Measurements from ENCODE around the gene ODAPH. TPM values are rescaled to one million over a fixed set of nuclear protein-coding genes. Genes with fewer than 3 reads are reported as not detected.
"Not testable (repeated sequence)": the region's sequence is repeated elsewhere in the genome, so short reads cannot be mapped to it uniquely, and the experiment has no call there.

ODAPH gene
- total and polyA plus RNA-seq, 7 experiments from 2014 or later, result 0.29 to 2.5 (median 0.54) TPM; not detected in 4

GRCh38 chr4:75514131-75514948 lies 41.5 kb upstream of the ODAPH start, which contains the start of the genes RCHY1 and THAP6:
Gene RCHY1, minus strand, starts transcription at chr4:75514403. Its CDS starts 117 bp downstream, at chr4:75514286.
Gene THAP6, plus strand, starts transcription at chr4:75514473. Its CDS starts 980 bp downstream, at chr4:75515453.
- peaks cover 0 to 15% (median 5%) of the 10 kb centered on the region in 3 experiments for H3K36me3 ChIP-seq (ENCODE audit: control insufficient read depth in 2 of 3, insufficient read depth in 3 of 3, low read length in 3 of 3)
- peaks cover 53 to 56% of the 10 kb centered on the region in 2 donors for H3K4me1 ChIP-seq (ENCODE audit: control insufficient read depth in 2 of 2, insufficient read depth in 2 of 2, low read length in 2 of 2)

DNA sequence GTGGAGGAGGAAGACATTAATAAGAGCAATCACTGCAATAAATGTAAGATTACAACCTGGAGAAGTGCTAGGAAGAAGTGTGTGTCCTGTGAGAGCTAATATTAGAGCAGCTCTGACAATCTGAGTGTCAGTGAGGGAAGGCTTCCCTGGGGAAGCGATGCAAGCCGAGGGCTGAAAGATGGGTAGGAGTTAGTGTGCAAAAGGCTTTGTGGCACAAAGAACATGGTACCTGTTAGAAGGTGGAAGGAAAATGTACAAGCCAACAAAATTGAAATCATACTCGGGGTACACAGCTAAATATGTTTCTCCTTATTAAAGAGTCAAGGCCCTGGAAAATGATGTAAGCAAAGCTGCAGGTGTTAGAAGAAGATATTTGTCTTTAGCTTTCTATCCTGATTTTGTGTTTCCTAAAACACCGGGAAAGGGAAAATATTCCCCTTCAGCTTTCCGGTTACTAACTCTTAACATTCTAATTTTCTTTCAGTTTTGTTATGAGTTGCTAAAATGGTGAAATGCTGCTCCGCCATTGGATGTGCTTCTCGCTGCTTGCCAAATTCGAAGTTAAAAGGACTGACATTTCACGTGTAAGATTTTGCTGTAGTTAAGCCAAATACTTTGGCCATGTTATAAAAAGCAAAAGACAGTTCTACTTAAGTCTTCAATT lies 40.8 kb upstream of the ODAPH start:
- H3K4me1 Mint-ChIP-seq, result peaks cover 25 to 61% (median 53%) of the 10 kb centered on the region in 7 donors
- ATAC-seq (no peak), DNase-seq (peak in 5 of 9 donors; percentile 11 to 27 (median 26))
- Histone ChIP-seq H3K4me1 (ENCODE audit: control insufficient read depth in 2 of 2, insufficient read depth in 2 of 2, low read length in 2 of 2) (peaks cover 49 to 53% of the 10 kb centered on the region in 2 donors), H3K27ac (ENCODE audit: low read depth, low read length) (peak overlapping the region; percentile 98), H3K36me3 (ENCODE audit: control insufficient read depth in 2 of 3, insufficient read depth in 3 of 3, low read length in 3 of 3) (peaks cover 0 to 15% (median 5%) of the 10 kb centered on the region in 3 experiments), H3K27me3 (ENCODE audit: control insufficient read depth in 2 of 2, insufficient read depth in 2 of 2, low read length in 2 of 2) (no peaks in the 10 kb centered on the region), H3K9me3 (ENCODE audit: control insufficient read depth in 2 of 3, low read length in 3 of 3) (no peaks in the 10 kb centered on the region), H3K4me3 (ENCODE audit: low read length) (peak overlapping the region; percentile 79)
- no peaks in the 10 kb centered on the region for H3K27me3 Mint-ChIP-seq
- H3K9me3 Mint-ChIP-seq, result peaks cover 0 to 2% (median 0%) of the 10 kb centered on the region in 11 donors
- intact Hi-C loops (cut with micrococcal nuclease), result loop anchor here (1.0 to 10.0 kb wide), 15 partner anchors 115 to 1642 kb away; partner anchors contain the start of genes AREG (in 2 of the 2), CCNI (in 2 of the 2), CDKL2 (in 2 of the 2) and G3BP2 (in 2 of the 2)
- peak overlapping the region in 1 of 10 donors; percentile 97 for H3K4me3 Mint-ChIP-seq
- peaks cover 4 to 27% (median 23%) of the 10 kb centered on the region in 5 donors for H3K36me3 Mint-ChIP-seq
- POLR2A ChIA-PET, result interaction anchor here (0.9 to 3.6 kb wide), 13 partner anchors 10 to 1117 kb away, joined by 3 to 27 read pairs (median 5); partner anchors contain the start of genes NAAA and USO1
- CTCF ChIA-PET, result interaction anchor here (0.6 to 1.2 kb wide), 3 partner anchors 16 to 256 kb away, joined by 3 to 5 read pairs (median 3); partner anchors contain the start of gene USO1
- H3K27ac Mint-ChIP-seq, result peak overlapping the region in 7 of 9 donors; percentile 96 to 100 (median 98)

More at GRCh38 chr4:75514131-75514948, 41.5 kb upstream of the ODAPH start, which contains the start of the genes RCHY1 and THAP6:
- POLR2A ChIA-PET, result interaction anchor here (0.9 to 3.6 kb wide), 13 partner anchors 9 to 1116 kb away, joined by 3 to 27 read pairs (median 5); partner anchors contain the start of genes NAAA and USO1
- ATAC-seq, result peak; percentile 92
- Mint-ChIP-seq H3K4me3 (peak within 1 kb of the TSS in 1 of 10 donors; percentile 97), H3K27ac (peak within 1 kb of the TSS in 7 of 9 donors; percentile 96 to 100 (median 98)), H3K27me3 (no peaks in the 10 kb centered on the region), H3K36me3 (peaks cover 6 to 27% (median 21%) of the 10 kb centered on the region in 5 donors), H3K9me3 (peaks cover 0 to 2% (median 0%) of the 10 kb centered on the region in 11 donors), H3K4me1 (peaks cover 30 to 63% (median 49%) of the 10 kb centered on the region in 7 donors)
- peak; percentile 82 to 95 (median 93) for DNase-seq
- intact Hi-C loops (cut with micrococcal nuclease), result loop anchor here (1.0 to 10.0 kb wide), 15 partner anchors 116 to 1642 kb away; partner anchors contain the start of genes AREG (in 2 of the 2), CCNI (in 2 of the 2), CDKL2 (in 2 of the 2) and G3BP2 (in 2 of the 2)
- H3K9me3 ChIP-seq (ENCODE audit: control insufficient read depth in 2 of 3, low read length in 3 of 3), result no peaks in the 10 kb centered on the region
- peak within 1 kb of the TSS; percentile 98 for H3K27ac ChIP-seq (ENCODE audit: low read depth, low read length)
- H3K4me3 ChIP-seq (ENCODE audit: low read length), result peak within 1 kb of the TSS; percentile 79
- no peaks in the 10 kb centered on the region for H3K27me3 ChIP-seq (ENCODE audit: control insufficient read depth in 2 of 2, insufficient read depth in 2 of 2, low read length in 2 of 2)
- CTCF ChIA-PET, result interaction anchor here (0.6 to 1.2 kb wide), 3 partner anchors 16 to 257 kb away, joined by 3 to 5 read pairs (median 3); partner anchors contain the start of gene USO1

- ChIA-PET POLR2A (interaction anchor here (0.6 to 3.6 kb wide), 4 partner anchors 9 to 208 kb away, joined by 3 to 27 read pairs (median 4); partner anchors contain the start of gene USO1), CTCF (no interaction called here)
- DNase-seq, result no peak
- Histone ChIP-seq H3K9me3 (ENCODE audit: control insufficient read depth in 2 of 3, low read length in 3 of 3) (no peaks in the 10 kb centered on the region), H3K4me1 (ENCODE audit: control insufficient read depth in 2 of 2, insufficient read depth in 2 of 2, low read length in 2 of 2) (peaks cover 41 to 43% of the 10 kb centered on the region in 2 donors), H3K4me3 (ENCODE audit: low read length) (no peak overlapping the region), H3K36me3 (ENCODE audit: control insufficient read depth in 2 of 3, insufficient read depth in 3 of 3, low read length in 3 of 3) (peaks cover 0 to 15% (median 5%) of the 10 kb centered on the region in 3 experiments), H3K27ac (ENCODE audit: low read depth, low read length) (peak overlapping the region; percentile 98), H3K27me3 (ENCODE audit: control insufficient read depth in 2 of 2, insufficient read depth in 2 of 2, low read length in 2 of 2) (no peaks in the 10 kb centered on the region)
- intact Hi-C loops (cut with micrococcal nuclease), result loop anchor here (10.0 kb wide), 2 partner anchors 1071 to 1479 kb away; partner anchors contain the start of gene AREG (in 1 of the 2)
- Mint-ChIP-seq H3K27me3 (no peaks in the 10 kb centered on the region), H3K27ac (peak overlapping the region in 6 of 9 donors; percentile 97 to 100 (median 98)), H3K4me1 (peaks cover 25 to 69% (median 58%) of the 10 kb centered on the region in 7 donors), H3K9me3 (peaks cover 0 to 2% (median 0%) of the 10 kb centered on the region in 11 donors), H3K36me3 (peaks cover 6 to 35% (median 31%) of the 10 kb centered on the region in 5 donors), H3K4me3 (peak overlapping the region in 1 of 10 donors; percentile 97)
- ATAC-seq, result no peak
Measured at GRCh38 chr4:75516144-75516543, 39.7 kb upstream of the ODAPH start.

GRCh38 chr4:75519452-75519851 lies 36.4 kb upstream of the ODAPH start:
- POLR2A ChIA-PET; H3K27ac Mint-ChIP-seq; H3K27me3 ChIP-seq (ENCODE audit: control insufficient read depth in 2 of 2, insufficient read depth in 2 of 2, low read length in 2 of 2); H3K4me3 ChIP-seq (ENCODE audit: low read length); H3K27me3 Mint-ChIP-seq; H3K9me3 Mint-ChIP-seq; ATAC-seq; DNase-seq; H3K27ac ChIP-seq (ENCODE audit: low read depth, low read length); H3K9me3 ChIP-seq (ENCODE audit: control insufficient read depth in 2 of 3, low read length in 3 of 3); CTCF ChIA-PET: not testable (repeated sequence)
- Mint-ChIP-seq H3K36me3 (peaks cover 15 to 63% (median 51%) of the 10 kb centered on the region in 5 donors), H3K4me3 (peak overlapping the region in 3 of 10 donors; percentile 2 to 18 (median 8)), H3K4me1 (peaks cover 22 to 75% (median 64%) of the 10 kb centered on the region in 7 donors)
- peaks cover 17 to 20% of the 10 kb centered on the region in 2 donors for H3K4me1 ChIP-seq (ENCODE audit: control insufficient read depth in 2 of 2, insufficient read depth in 2 of 2, low read length in 2 of 2)
- intact Hi-C loops (cut with micrococcal nuclease), result loop anchor here (10.0 kb wide), 2 partner anchors 1075 to 1475 kb away; partner anchors contain the start of gene AREG (in 1 of the 2)
- H3K36me3 ChIP-seq (ENCODE audit: control insufficient read depth in 2 of 3, insufficient read depth in 3 of 3, low read length in 3 of 3), result peaks cover 6 to 24% (median 11%) of the 10 kb centered on the region in 3 experiments

GRCh38 chr4:75525086-75525485 lies 30.8 kb upstream of the ODAPH start:
- ATAC-seq (no peak), DNase-seq (no peak)
- H3K4me3 ChIP-seq (ENCODE audit: low read length), result no peak overlapping the region
- ChIA-PET POLR2A (interaction anchor here (1.2 kb wide), 1 partner anchor 9 kb away, joined by 3 read pairs; no protein-coding TSS in a partner anchor), CTCF (no interaction called here)
- no peak overlapping the region for H3K4me3 Mint-ChIP-seq
- H3K27ac Mint-ChIP-seq, result no peak overlapping the region
- intact Hi-C loops (cut with micrococcal nuclease), result no loop called here
- peaks cover 8 to 48% (median 26%) of the 10 kb centered on the region in 3 experiments for H3K36me3 ChIP-seq (ENCODE audit: control insufficient read depth in 2 of 3, insufficient read depth in 3 of 3, low read length in 3 of 3)
- H3K36me3 Mint-ChIP-seq, result peaks cover 34 to 84% (median 73%) of the 10 kb centered on the region in 5 donors
- peaks cover 12 to 35% (median 26%) of the 10 kb centered on the region in 7 donors for H3K4me1 Mint-ChIP-seq
- H3K9me3 ChIP-seq (ENCODE audit: control insufficient read depth in 2 of 3, low read length in 3 of 3), result no peaks in the 10 kb centered on the region
- peaks cover 0 to under 1% (median 0%) of the 10 kb centered on the region in 11 donors for H3K9me3 Mint-ChIP-seq
- no peak overlapping the region for H3K27ac ChIP-seq (ENCODE audit: low read depth, low read length)
- H3K27me3 ChIP-seq (ENCODE audit: control insufficient read depth in 2 of 2, insufficient read depth in 2 of 2, low read length in 2 of 2), result no peaks in the 10 kb centered on the region
- no peaks in the 10 kb centered on the region for H3K27me3 Mint-ChIP-seq
- no peaks in the 10 kb centered on the region for H3K4me1 ChIP-seq (ENCODE audit: control insufficient read depth in 2 of 2, insufficient read depth in 2 of 2, low read length in 2 of 2)
